Central memory CD8-positive, alpha-beta T cell (primary cell): ENCODE results near the gene ACVR1.

Source experiments
- ATAC-seq: fragments of 150-1000 bp; cut with Tn5 transposase; replicated peaks from 2 replicates; pipeline ENCODE4 v1.10.0; 2022; ENCODE audit warnings: mild to moderate bottlenecking, moderate FRiP score, moderate number of reproducible peaks; ENCODE audit not compliant: poor library complexity, severe bottlenecking; ENCODE audit errors: extremely low read depth
- DNase-seq, 2 donors: peaks; one replicate each; pipeline ENCODE4 v3.0.0; 2021; ENCODE audit warnings: low spot score in 2 of 2
- H3K27ac Mint-ChIP-seq: one replicate; pipeline ENCODE4 v1.8.0; 2022; ENCODE audit warnings: low read depth, mild to moderate bottlenecking, moderate library complexity, mixed read lengths
- H3K27me3 Mint-ChIP-seq: one replicate; pipeline ENCODE4 v1.8.0; 2022; ENCODE audit warnings: mixed read lengths
- H3K36me3 Mint-ChIP-seq: one replicate; pipeline ENCODE4 v1.8.0; 2022; ENCODE audit warnings: mild to moderate bottlenecking, moderate library complexity, mixed read lengths; ENCODE audit not compliant: insufficient read depth
- H3K4me1 Mint-ChIP-seq: one replicate; pipeline ENCODE4 v1.8.0; 2022; ENCODE audit warnings: mixed read lengths
- H3K4me3 Mint-ChIP-seq: one replicate; pipeline ENCODE4 v1.8.0; 2022; ENCODE audit warnings: mild to moderate bottlenecking, moderate library complexity, mixed read lengths
- H3K9me3 Mint-ChIP-seq: one replicate; pipeline ENCODE4 v1.8.0; 2022; ENCODE audit warnings: mixed read lengths

Gene ACVR1

DNA sequence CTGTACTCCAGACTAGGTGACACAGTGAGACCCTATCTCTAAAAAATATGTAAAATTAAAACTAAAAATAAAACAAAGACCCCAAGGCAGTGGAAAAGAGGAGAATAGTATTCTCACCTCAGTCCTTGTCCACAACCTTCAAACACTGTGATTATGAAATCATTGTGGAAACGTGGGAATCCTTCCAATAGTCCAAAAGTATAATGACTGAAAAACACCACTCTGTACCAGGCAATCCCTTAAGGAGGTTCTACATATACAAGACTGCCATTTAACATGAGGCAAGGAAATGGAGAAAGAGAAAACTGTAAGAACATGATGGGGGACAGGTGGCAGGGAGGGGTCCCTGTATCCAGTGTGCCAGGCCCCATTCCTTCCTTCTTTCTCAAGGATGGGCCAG is 66.1 kb downstream of the ACVR1 start:
- Mint-ChIP-seq H3K27ac (no peak overlapping the region), H3K27me3 (no peaks in the 10 kb centered on the region), H3K4me1 (peaks cover 24% of the 10 kb centered on the region), H3K4me3 (no peak overlapping the region), H3K36me3 (peaks cover 3% of the 10 kb centered on the region), H3K9me3 (no peaks in the 10 kb centered on the region)
- DNase-seq: no peak
- ATAC-seq: no peak

DNA sequence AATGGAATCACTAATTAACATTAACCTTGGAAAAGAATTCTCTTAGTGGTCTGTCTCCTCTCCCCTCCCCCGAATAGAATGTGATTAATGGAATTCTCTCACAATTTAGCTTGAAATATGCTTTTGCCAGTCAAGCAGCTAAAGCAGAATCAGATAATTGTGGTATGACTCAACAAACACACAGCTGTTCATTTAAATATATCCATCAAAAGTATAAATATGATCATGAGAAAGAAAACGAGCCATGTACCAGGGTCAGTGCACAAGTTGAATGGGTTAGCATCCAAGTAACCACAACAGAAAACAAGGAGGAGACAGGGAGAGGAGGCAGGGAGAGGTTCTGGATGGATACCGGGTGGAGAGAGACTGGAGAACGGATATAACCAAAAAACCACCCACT is 66.9 kb downstream of the ACVR1 start:
- DNase-seq (no peak), ATAC-seq (no peak)
- Mint-ChIP-seq H3K27ac (no peak overlapping the region), H3K9me3 (no peaks in the 10 kb centered on the region), H3K4me3 (no peak overlapping the region), H3K27me3 (no peaks in the 10 kb centered on the region), H3K36me3 (peaks cover 3% of the 10 kb centered on the region), H3K4me1 (peaks cover 24% of the 10 kb centered on the region)

DNA sequence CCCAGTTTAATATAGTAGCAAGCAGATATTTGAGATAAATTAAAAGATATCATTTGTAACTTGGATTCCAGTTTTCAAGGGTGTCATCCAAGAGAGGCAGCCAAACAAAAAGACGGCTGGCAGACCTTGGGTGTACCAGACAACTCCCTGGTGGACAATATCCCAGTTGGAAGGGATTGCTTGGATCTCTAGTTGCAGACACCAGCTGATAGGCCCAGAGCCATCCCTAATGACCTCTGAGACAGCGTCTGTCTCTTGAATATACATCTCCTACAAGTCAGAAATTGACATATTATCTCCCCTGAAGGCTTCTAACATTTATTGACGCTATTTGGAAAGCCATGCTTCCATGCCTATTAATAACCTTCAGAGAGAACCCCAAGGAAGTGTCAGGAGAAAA is 67.7 kb downstream of the ACVR1 start:
- H3K9me3 Mint-ChIP-seq: no peaks in the 10 kb centered on the region
- peaks cover 24% of the 10 kb centered on the region for H3K4me1 Mint-ChIP-seq
- DNase-seq (no peak), ATAC-seq (no peak)
- H3K27me3 Mint-ChIP-seq: no peaks in the 10 kb centered on the region
- H3K4me3 Mint-ChIP-seq: no peak overlapping the region
- no peak overlapping the region for H3K27ac Mint-ChIP-seq
- H3K36me3 Mint-ChIP-seq: peaks cover 3% of the 10 kb centered on the region

DNA sequence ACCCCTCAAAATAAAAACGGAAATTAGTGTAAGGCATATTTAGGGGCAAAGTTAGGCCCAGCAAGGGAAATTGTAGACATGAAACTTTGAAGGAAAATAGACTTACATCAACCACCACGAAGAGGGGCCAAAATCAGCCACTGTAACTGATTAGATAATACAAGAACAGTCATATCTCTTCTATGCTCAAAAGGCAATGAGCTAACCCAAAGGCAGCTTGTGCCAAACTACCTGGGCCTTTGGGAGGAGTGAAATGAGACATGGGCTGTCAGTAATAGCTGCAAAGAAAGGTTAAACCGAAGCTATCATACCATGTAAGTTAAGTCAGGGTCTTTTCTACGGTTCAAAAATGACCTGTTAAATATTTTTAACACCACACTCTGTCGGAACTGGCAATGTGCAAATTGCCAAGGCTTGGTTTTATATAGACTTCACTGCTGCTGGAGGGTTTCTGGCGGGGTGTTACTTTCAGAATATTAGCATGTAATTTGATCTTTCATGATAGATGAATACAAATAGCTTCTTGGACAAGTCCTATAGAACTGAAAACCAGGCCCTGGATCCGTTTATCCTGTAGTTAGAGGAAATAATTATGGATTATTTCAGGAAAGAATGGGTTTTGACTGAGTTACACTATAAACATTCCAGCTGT is 69.6 kb downstream of the ACVR1 start:
- ATAC-seq: no peak

DNA sequence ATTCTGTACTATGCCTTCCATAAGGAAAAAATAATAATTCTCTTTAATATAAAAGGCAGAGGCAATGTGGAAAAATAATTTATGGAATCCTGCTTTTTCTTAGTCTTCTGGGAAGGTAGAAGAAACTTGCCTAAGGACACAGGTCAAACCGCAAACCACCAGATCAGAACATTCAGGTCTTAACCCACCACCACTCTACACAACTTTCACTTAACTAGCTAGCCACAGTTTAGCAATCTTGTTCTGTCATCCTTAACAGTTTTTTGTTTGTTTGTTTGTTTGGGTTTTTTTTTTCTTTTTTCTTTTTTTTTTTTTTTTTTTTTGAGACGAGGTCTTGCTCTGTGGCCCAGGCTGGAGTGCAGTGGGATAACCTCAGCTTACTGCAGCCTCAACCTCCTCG is 70.6 kb downstream of the ACVR1 start:
- H3K9me3 Mint-ChIP-seq: no peaks in the 10 kb centered on the region
- H3K36me3 Mint-ChIP-seq: peaks cover 3% of the 10 kb centered on the region
- no peak overlapping the region for H3K27ac Mint-ChIP-seq
- no peak overlapping the region for H3K4me3 Mint-ChIP-seq
- no peaks in the 10 kb centered on the region for H3K27me3 Mint-ChIP-seq
- H3K4me1 Mint-ChIP-seq: peaks cover 18% of the 10 kb centered on the region
- DNase-seq (no peak), ATAC-seq (no peak)

More for the DNA sequence above, 69.6 kb downstream of the ACVR1 start:
- no peak for DNase-seq
- Mint-ChIP-seq H3K4me3 (no peak overlapping the region), H3K4me1 (peaks cover 22% of the 10 kb centered on the region), H3K27ac (no peak overlapping the region), H3K27me3 (no peaks in the 10 kb centered on the region), H3K9me3 (no peaks in the 10 kb centered on the region), H3K36me3 (peaks cover 3% of the 10 kb centered on the region)

DNA sequence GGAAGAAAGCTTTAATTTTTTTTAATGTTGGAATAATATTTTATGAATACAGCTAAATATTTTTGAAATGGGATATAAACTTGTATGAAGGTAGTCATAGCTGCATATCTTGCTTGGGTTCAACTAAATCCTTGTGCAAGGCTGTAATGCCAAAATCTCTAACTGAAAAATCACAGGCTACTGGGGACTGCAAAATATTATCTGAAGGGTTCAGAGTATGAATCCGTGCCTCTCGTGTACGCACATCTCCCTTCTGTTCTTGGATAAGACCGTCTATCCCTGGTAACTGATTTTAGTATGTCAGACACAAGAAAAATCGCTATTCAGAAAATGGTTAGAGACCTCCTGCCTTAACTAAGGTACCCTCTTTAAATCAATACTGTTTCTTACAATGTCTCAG is 71.8 kb downstream of the ACVR1 start:
- H3K27ac Mint-ChIP-seq: no peak overlapping the region
- DNase-seq: no peak
- peaks cover 3% of the 10 kb centered on the region for H3K36me3 Mint-ChIP-seq
- no peaks in the 10 kb centered on the region for H3K9me3 Mint-ChIP-seq
- no peak overlapping the region for H3K4me3 Mint-ChIP-seq
- H3K27me3 Mint-ChIP-seq: no peaks in the 10 kb centered on the region
- ATAC-seq: no peak
- H3K4me1 Mint-ChIP-seq: peaks cover 16% of the 10 kb centered on the region

DNA sequence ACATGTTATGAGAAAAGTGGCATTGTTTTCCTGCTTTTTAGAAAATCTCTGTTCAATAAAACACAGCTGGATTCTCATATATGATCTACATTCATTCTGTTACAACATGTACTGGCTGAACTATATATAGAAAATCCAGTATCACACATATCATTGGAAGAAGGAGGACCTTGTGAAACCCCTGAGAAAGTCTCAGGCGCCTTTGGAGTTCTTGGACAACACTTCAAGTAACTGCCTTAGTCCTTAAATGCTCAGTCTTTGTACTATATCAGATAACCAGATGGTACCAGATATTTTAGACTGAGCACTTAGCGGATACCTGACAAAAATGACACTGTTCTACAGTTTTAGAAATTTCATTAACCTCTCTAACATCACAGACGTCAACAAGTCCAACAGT is 72.2 kb downstream of the ACVR1 start:
- Mint-ChIP-seq H3K36me3 (peaks cover 3% of the 10 kb centered on the region), H3K9me3 (no peaks in the 10 kb centered on the region), H3K4me1 (peaks cover 12% of the 10 kb centered on the region), H3K27ac (no peak overlapping the region), H3K4me3 (no peak overlapping the region), H3K27me3 (no peaks in the 10 kb centered on the region)
- ATAC-seq (no peak), DNase-seq (no peak)

DNA sequence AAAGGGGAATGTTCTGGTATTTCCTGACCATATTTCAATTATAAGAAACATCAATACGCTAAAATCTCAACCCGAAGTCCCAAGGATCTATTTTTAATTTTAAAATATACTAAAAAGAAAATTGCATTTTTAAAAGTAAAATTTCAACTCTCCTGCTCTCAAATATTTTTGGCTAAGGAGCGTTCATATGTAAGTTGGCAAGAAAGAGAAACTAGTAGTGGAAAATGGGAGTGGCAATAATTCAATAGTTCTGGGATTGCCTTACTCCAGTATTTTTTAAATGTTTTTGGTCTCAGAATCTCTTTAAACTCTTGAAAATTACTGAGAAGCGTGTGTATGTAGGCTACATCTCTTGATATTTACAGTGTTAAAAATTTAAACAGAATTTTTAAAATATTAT is 72.7 kb downstream of the ACVR1 start:
- DNase-seq (no peak), ATAC-seq (no peak)
- peaks cover 12% of the 10 kb centered on the region for H3K4me1 Mint-ChIP-seq
- no peak overlapping the region for H3K4me3 Mint-ChIP-seq
- peaks cover 3% of the 10 kb centered on the region for H3K36me3 Mint-ChIP-seq
- H3K27me3 Mint-ChIP-seq: no peaks in the 10 kb centered on the region
- H3K9me3 Mint-ChIP-seq: no peaks in the 10 kb centered on the region
- H3K27ac Mint-ChIP-seq: no peak overlapping the region

DNA sequence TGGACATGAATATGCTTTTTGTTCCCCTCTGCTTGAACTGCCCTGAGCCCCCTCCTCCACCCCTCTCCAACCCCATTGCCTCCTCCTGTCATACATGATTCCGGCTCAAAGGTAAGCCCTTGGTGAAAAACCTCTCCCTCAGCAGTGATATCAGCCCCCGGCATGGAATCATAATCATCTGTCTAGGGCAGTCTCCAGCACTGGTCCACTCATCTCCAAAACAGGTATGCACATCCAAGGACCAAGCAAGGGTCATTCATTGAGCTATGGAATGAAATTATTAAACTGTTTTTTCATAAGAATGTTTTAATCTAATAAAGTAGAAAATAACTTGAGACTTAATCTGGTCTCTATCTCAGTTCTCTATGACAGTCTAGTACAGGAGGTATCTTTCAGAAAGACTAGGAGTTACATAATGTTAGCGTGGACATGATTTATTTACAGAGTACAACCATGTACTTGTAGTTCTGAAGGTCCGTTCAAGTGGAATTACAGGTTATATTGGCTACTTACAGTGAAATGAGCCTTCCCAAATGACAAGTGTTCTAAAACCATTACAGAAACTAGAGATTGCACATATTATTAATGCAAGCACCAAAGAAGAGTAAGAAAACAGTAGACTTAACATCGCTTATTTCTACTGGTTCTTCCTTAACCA is 75.2 kb downstream of the ACVR1 start:
- H3K36me3 Mint-ChIP-seq: peaks cover 1% of the 10 kb centered on the region
- H3K9me3 Mint-ChIP-seq: no peaks in the 10 kb centered on the region
- no peak overlapping the region for H3K4me3 Mint-ChIP-seq
- ATAC-seq: no peak
- no peak overlapping the region for H3K27ac Mint-ChIP-seq
- no peaks in the 10 kb centered on the region for H3K27me3 Mint-ChIP-seq
- no peaks in the 10 kb centered on the region for H3K4me1 Mint-ChIP-seq
- no peak for DNase-seq

DNA sequence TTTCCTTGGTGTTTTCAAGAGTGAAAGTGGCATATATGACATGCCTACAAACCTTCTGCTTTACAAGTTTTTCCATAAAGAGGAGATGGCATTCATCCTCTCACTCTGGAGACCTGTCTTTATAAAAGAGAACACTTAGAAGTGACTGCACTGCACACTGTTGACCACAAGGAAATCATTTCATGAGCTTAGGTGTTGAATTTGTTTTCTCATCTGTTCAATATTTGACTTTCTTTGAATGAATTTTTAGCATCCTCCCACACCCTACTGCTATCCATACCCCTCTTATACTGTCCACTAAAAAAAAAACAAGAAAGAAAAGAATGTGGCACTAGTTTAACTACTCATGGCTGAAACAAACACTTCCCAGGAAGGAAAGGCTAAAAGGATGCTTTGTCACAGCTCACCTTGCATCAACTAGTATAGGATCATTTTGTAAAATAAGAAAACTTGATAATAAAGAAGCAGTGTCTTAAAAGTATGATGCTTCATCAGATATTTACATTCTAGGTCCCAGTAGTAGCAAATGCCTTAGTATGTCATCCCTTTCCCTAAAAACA is 83.0 kb downstream of the ACVR1 start:
- H3K4me1 Mint-ChIP-seq: no peaks in the 10 kb centered on the region
- no peak overlapping the region for H3K27ac Mint-ChIP-seq
- peaks cover 4% of the 10 kb centered on the region for H3K36me3 Mint-ChIP-seq
- no peaks in the 10 kb centered on the region for H3K27me3 Mint-ChIP-seq
- ATAC-seq: no peak
- H3K9me3 Mint-ChIP-seq: no peaks in the 10 kb centered on the region
- DNase-seq: no peak
- no peak overlapping the region for H3K4me3 Mint-ChIP-seq

DNA sequence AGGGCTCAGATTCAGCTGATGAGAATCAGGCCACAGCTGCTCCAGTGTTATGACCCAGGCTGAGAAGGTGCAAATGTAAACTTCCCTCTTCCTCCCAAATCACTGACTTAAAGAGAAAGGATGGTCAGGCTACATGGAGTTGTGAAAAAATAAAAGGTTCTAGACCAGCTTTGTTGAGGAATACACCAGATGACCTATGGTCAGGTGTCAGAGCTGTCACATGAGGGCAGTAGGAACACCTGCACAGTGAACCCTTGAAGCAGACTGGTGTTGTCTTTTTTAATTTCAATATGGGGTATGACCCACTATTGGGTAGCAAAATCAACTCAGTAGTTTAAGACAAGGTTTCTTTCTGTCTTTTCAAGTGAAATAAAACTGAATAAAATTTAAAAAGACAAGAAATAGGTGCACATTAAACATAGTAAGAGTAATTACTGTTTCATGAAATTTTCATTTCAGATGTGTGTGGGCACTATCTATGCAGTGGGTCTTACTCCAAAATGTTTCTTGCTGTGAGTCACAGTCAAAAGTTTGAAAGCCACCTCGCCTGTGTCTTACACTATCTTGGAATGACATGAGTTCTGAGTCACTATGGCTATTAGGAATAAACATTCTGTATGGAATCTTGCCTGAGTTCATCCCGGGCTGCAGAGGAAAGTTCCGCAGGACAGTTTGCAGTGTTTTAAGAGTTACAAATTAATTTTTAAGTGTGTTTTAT is 83.6 kb downstream of the ACVR1 start:
- no peaks in the 10 kb centered on the region for H3K4me1 Mint-ChIP-seq
- no peak for ATAC-seq

DNA sequence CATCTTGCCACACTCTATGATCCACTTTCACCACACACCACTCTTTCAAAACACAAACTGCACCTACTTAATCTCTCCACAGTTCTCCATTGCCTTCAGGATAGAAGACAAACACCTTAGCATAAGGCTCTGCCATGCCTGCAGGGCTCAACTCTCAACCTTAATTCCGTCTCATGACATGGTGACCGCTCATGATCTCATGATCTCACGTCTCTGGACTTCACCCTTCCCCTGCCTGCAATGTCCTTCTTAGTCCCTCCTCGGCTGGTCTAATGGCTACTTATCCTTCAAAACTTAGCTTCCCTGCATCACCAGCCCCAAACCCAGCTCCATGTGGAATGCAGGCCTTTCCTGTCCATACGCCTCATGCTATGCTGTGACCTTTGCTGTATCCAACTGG is 85.3 kb downstream of the ACVR1 start:
- H3K4me3 Mint-ChIP-seq: no peak overlapping the region
- no peaks in the 10 kb centered on the region for H3K4me1 Mint-ChIP-seq
- no peaks in the 10 kb centered on the region for H3K27me3 Mint-ChIP-seq
- H3K27ac Mint-ChIP-seq: no peak overlapping the region
- peaks cover 3% of the 10 kb centered on the region for H3K36me3 Mint-ChIP-seq
- no peaks in the 10 kb centered on the region for H3K9me3 Mint-ChIP-seq
- ATAC-seq (no peak), DNase-seq (no peak)

More for the DNA sequence above, 83.6 kb downstream of the ACVR1 start:
- Mint-ChIP-seq H3K9me3 (no peaks in the 10 kb centered on the region), H3K4me3 (no peak overlapping the region), H3K36me3 (peaks cover 4% of the 10 kb centered on the region), H3K27ac (no peak overlapping the region), H3K27me3 (no peaks in the 10 kb centered on the region)
- no peak for DNase-seq
